Esophagus squamous epithelium (tissue), 4 donors: ENCODE data around the gene LTBP1.

ENCODE experiments used
- POLR2A ChIP-seq, 4 donors: fragments of 450-650 bp; IDR thresholded peaks; one replicate each; pipeline ENCODE4 v1.6.1; 2017; ENCODE audit warnings: antibody characterized with exemption in 4 of 4, mild to moderate bottlenecking in 4 of 4, moderate library complexity in 3 of 4
- TF ChIP-seq, protein P1 (sequence below), 6 experiments: fragments of 450-650 bp in 4 of 6; fragments of 200-600 bp in 2 of 6; sonication (generic) in 2 of 6; IDR thresholded peaks; one replicate each; pipeline ENCODE4 v1.5.1; 2016 to 2019; ENCODE audit warnings: antibody characterized with exemption in 6 of 6, mild to moderate bottlenecking in 4 of 6, moderate library complexity in 4 of 6

DNA sequence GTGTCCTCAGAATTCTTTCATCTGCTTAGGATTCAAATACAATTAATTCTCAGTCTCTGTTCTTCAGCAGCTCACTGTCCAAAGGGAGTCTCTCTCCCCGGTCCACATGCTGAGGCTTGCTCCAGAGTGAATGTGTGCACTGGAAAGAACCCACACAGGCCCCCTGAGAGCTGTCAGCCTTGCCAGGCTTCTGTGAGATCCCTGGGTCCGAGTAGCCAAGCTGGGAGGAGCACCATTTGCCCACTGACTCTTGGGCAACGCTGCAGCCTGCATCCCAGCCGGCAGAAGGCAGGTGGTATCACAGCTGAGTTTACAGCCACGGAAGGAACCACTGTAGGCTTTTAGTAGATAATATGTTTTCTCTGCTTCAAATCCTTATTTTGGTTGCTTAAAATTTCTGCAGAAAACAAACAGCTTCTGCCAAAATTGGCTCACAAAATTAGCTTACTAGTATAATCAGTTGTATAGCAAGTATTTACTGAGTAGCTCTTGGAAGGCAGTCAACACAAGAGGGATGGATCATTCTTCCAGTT is 21.4 kb upstream of the LTBP1 start:
- TF ChIP-seq, protein P1, sequence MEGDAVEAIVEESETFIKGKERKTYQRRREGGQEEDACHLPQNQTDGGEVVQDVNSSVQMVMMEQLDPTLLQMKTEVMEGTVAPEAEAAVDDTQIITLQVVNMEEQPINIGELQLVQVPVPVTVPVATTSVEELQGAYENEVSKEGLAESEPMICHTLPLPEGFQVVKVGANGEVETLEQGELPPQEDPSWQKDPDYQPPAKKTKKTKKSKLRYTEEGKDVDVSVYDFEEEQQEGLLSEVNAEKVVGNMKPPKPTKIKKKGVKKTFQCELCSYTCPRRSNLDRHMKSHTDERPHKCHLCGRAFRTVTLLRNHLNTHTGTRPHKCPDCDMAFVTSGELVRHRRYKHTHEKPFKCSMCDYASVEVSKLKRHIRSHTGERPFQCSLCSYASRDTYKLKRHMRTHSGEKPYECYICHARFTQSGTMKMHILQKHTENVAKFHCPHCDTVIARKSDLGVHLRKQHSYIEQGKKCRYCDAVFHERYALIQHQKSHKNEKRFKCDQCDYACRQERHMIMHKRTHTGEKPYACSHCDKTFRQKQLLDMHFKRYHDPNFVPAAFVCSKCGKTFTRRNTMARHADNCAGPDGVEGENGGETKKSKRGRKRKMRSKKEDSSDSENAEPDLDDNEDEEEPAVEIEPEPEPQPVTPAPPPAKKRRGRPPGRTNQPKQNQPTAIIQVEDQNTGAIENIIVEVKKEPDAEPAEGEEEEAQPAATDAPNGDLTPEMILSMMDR (IDR thresholded peaks at IDR 0.05), result no peak
- no peak for TF ChIP-seq POLR2A (IDR thresholded peaks at IDR 0.05)
